Left ventricle myocardium superior (tissue), 1 donor: ENCODE measurements around the gene GSX2. TPM values are rescaled to one million over a fixed set of nuclear protein-coding genes. Genes with fewer than 3 reads are reported as not detected.

ENCODE experiments used
- ATAC-seq: fragments of 200-7000 bp; cut with Tn5 transposase; one replicate; pipeline ENCODE4 v1.9.1; 2020; ENCODE audit warnings: mild to moderate bottlenecking, moderate library complexity
- DNase-seq: peaks from one replicate; pipeline ENCODE4 v3.0.0-alpha.2; 2020
- intact Hi-C: fragments of 100-400 bp; cut with micrococcal nuclease; formaldehyde crosslinking; loops from one replicate; pipeline ENCODE4 v1.11.0; 2022
- total RNA-seq: library from RNA; stranded (reverse); fragmentation: NEBNext Ultra II Directional; extraction: Animal tissue kit (Norgen Biotek cat#: 25700); gene quantifications from one replicate; pipeline ENCODE4 v1.2.1, GENCODE V29; 2021
- donor health status: DM: no; HTN: yes; CAD: no; lungs with severe emphysema.

Gene GSX2
- total RNA-seq, 1 donor from 2014 or later, result not detected

DNA sequence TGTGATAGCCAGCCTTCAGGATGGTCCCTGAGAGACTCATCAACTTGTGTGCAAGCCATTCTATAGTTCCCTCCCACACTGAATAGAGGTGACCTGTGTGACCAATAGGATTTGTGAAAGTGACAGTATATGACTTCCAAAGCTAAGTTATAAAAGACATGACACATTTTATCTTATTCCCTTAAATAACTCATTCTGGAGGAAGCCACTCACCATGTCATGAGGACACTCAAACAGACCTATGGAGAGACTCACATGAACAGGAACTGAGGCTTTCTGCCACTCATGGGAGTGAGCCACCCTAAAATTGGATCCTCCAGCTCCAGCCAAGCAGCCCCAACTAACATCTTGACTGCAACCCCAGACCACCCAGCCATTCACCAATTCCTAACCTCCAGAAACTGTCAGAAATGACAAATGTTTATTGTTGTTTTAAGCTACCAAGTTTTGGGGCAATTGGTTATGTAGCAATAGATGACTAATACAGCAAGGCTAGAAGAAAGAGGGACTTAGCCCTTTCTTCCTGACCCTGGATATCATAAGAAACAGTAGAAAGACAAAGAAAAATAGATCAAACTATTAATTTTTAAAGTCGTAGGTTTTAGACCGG lies 26.6 kb upstream of the GSX2 start:
- DNase-seq (no peak), ATAC-seq (no peak)
- intact Hi-C loops, result no loop called here

DNA sequence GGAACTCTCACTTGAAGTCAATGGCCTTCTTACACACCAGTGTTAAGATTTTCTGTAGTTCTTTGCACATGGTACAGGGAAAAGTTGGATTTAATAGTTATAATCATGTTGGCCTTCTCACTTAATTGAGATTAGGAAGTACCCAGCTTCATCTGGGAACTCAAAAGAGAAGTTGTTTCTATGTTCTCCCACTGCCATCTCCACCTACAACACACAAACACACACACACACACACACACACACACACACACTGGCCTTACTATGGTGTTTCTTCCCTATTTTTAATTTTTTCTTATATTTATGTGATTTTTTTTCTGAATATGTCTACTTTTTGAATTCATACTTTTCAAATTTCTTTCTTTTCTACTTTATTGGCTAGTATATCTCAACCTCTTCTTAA lies 25.6 kb upstream of the GSX2 start:
- no peak for ATAC-seq
- intact Hi-C loops, result no loop called here

DNA sequence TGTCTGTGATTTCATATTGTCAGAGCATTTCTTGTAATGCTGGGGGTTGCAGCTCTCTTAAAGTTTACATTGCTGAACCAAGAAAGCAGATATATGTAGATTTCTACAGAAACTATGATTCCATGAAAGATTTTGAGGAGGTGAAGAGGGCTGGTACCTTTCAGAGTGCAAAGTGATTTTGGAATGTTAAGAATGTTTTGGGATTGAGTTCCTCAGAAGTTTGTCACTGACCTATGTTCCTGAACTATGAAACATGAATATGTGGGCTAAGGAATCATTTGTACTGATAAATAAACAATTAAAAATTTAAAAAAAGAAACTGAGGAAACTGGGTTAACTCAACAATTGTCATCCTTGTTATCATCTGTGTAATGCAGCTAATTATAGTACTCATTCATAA lies 23.3 kb upstream of the GSX2 start:
- intact Hi-C loops, result no loop called here
- no peak for DNase-seq
- no peak for ATAC-seq

More for the DNA sequence above, 25.6 kb upstream of the GSX2 start:
- DNase-seq, result no peak

DNA sequence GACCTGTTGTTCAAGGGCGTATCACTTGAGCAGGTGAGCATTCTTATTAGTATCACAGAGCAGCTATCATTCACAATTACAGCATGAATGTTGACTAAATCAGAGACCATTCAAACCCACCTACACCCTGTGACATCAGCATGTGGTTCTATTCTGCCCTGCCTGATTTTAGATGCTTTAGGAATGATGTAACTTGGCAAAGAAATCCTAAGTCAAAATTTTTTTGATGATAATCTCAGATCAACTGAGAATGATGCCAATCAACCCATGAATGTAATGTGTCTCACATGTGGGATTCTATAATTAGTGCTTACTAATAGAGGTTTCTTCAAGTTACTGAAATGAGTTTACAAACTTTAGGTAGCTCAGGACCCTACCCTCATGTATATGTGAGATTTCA lies 22.2 kb upstream of the GSX2 start:
- no peak for ATAC-seq
- no peak for DNase-seq
- intact Hi-C loops, result no loop called here

DNA sequence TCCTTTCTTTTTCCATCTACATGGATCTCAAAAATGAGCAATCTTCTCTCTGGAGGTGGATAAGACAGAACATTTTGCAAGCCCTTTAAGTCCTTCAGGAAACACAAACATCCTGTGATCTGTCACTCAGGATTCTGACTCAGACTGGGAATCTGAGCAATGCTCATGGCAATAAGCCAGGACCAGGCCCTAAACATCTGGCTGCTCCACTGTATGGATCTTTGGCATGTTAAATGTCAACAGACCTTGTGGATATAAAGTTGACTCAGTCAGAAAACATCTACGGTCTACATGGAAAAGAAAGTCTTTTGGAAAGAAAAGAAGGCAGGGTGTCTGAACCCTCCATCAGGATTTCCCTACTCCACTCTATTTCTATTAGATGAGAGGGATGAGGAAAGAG lies 17.8 kb upstream of the GSX2 start:
- intact Hi-C loops, result no loop called here

DNA sequence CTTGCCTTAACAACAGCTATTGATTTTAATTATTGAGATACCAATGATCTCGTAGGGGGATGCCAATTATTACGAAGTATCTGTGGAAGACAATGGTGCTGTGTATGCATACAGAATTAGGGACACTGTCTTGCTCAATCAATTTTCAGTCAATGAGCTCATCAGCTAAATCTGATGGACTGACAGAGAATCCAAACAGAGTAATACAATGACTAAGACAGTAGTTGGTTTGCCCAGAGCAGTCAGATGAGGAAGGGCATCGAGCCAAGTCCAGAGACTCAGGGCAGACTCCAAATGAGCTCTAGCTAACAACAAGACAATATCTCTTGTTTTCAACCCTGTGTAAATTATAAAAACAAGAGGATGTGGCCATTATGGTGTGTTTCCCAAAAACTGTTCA lies 14.7 kb upstream of the GSX2 start:
- ATAC-seq (peak; percentile 77), DNase-seq (no peak)
- intact Hi-C loops, result no loop called here

More for the DNA sequence above, 17.8 kb upstream of the GSX2 start:
- DNase-seq (no peak), ATAC-seq (peak; percentile 55)

DNA sequence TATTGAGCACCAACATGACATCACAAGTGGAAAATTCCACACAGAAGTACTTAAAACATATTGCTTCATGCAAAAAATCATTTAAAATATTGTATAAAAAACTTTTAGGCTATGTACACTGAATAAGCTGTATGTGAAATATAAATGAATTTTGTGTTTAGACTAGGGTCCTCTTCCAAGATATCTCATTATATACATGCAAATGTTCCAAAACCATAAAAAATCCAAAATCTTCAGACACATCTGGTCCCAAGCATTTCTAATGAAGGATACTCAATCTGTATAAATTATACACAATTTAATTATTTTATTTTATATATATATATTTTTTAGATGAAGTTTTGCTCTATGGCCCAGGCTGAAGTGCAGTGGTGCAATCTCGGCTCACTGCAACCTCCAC lies 10.1 kb upstream of the GSX2 start:
- intact Hi-C loops, result no loop called here
- ATAC-seq (no peak), DNase-seq (no peak)

DNA sequence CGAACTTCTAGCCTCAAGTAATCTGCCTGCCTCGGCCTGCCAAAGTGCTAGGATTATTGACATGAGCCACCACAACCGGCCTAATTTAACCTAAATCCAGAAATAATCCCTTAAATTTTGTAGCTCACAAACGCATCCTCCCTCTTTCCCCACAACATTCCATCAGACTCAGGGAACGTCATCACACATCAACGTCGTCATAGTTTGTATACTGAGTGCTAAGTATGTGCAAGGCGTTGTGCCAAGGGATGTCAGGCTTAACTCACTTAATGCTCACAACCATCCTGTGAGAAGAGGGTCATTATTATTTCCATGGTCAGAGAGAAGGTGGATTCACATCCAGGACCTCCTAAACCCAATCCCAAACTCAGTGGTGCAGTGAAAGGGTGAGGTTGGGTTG lies 9.6 kb upstream of the GSX2 start:
- intact Hi-C loops, result no loop called here
- ATAC-seq (no peak), DNase-seq (no peak)

DNA sequence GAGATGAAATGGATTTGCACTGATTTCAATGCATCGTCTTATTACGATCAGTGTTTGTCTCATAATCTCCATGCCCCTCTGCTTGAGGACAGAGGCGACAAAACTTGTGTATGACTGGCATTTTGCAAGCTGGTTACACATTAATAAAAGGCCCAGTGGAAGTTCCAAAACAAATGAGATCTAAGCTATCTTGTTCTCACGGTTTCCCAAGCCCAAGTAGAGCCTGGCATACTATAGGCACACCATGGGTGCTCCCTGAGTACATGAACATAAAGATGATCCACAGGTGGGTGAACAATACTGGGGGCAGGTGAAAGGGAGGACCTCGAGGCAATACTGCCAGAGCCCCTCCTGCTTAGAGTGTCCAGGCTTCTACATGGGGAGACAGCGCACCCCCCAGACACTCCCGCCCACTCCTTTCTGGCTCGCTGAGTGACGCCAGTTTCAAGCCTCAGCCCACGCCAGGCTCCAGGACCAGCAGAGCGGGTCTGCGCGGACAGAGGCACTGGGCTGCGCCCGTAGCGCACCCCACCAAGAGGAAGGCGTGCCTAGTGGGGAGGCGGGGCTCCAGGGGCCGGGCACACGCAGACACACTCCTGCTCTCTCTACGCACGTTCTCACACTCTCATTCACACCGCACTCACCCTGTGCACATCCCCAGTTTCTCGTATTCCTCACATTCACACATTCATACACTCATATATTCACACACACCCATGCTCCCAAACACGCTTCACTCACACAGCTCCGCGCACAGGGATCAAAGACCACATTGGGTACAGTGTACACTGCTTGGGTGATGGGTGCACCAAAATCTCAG lies 8.9 kb upstream of the GSX2 start:
- DNase-seq, result peak; percentile 68
- intact Hi-C loops, result no loop called here
- peak; percentile 90 for ATAC-seq

DNA sequence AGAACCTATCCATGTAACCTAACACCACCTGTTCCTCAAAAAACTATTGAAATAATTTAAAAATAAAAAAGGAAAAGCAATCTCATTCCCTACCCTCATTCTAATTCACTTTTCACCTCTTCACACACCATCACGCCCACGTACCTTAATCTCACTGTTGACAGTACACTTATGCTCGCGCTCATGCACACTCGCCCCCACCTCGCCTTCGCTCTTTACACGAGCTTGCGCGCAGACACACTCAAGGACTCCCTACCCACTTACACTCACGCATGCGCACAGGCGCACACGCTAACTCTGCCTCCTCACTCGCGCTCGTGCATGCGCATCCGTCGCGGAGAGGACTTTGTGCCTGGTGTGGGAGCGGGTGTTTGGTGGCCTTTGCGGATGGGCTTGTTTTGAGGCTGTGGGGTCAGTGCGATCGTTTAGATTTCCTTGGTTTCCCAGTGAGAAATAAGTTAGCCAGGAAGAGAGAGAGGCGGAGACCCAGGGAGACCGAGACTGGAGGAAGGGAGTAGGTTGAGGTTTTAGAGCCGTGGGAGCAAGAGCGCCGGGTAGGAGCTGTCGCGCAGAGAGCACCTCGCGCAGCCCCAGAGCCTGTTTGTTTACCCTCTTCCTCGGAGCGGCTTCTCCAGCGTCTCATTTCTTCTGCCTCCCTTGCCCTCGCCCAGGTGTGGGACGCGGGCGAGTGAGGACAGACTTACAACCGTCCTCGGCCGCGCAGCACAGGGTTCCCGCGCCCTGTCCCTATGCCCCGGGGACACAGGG lies 8.1 kb upstream of the GSX2 start:
- peak; percentile 97 for ATAC-seq

DNA sequence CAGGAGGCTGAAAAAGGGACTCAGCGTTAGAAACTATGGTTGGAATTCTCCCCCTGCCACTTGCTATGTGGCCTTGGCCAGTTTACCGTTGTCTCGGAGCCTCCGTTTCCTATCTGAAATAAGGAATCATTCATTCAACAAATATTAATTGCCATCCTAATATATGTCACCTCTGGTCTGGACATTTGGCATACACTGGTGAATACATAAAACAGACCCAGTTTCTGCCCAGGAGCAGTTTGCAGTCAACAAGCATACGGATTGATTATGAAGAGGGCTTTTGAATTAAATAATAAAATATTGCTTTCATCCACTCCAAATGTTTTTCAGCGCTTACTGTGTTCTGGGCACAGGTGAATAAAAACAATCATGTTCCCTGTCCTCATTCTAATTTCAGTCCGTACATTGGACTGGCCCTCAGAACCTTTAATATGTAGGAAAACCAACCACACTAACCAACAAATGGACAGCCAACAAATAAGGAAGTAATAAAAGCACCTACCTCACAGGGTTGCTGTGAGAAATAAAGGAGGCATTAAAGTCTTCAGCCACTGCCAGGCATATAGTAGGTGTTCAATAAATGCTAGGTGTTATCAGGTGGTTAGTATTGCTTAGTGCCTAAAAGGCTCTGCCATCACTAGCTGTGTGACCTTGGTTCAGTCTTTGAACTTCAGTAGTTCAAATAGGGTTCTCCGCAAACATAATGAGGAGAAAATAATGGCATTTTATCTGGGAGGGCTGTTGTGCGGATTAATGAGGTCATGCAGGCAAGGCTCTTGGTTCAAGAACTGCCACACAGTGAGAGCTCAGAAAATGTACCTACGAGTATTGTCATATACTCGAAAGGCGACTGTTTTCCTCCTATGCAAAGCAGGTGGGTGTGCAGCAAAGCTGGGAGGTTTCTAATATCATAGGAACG lies 7.3 kb upstream of the GSX2 start:
- intact Hi-C loops, result no loop called here
- ATAC-seq (no peak), DNase-seq (no peak)

More for the DNA sequence above, 8.1 kb upstream of the GSX2 start:
- intact Hi-C loops, result no loop called here
- DNase-seq, result peak; percentile 92

DNA sequence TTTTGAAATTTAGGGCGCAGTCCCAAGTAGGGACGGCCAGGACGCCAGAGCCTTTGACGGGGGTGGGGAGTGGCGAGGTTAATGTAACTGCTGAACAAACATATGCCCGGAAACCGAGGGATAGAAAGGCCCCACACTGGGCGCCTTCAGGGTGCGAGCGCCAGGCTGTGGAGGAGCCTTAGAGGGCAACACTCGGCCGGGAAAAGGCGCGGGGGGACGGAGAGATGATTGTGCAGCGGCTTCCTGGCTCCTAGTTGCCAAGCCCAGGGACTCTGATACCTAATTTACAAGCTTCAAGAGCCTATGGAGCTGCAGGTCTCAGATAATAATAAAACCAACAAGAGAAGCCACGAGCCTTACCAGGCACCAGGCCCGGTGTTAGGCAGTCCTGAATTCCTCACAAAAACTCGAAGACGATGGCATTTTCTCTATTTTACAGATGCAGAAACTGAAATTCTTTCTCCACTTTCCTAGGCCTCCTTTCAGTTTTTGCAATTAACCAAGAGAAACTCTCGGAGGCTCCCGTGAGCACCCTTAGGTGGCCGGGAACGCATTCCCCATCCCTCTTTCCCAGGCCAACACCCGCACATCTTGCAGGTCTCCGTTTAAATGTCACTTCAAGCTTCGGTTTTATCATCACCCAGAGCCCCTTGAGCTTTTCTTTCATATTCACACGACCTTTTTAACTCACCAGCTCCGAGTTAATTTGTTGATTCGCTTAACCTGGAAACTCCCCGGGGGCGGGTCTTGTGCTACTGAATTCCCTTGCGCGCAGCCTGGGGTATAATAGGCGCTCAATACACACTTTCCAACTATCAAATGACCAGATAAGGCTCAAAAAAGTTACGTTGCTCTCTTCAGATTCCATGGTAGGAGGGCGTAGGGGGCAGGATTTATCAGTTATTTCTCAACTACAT lies 6.4 kb upstream of the GSX2 start:
- DNase-seq (no peak), ATAC-seq (no peak)
- intact Hi-C loops, result no loop called here

DNA sequence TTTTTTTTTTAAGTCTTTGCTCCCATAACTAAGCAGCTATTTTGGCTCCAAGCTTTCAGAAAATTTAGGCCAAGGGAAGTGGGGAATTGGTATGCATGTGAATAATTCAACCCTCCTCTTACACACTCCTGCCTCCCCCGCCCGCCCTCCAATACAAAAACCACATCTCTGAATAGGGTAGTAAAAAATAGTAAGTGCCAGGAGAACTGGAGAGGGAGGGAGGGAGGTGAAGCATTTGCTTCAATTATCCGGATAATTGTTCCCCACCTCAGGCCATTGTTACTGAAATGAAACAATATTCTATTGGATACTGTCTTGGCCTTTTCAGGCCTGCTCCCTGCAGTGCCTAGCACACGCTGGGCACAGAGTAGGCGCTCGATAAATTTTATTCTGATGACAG lies 5.5 kb upstream of the GSX2 start:
- DNase-seq (no peak), ATAC-seq (no peak)
- intact Hi-C loops, result no loop called here

DNA sequence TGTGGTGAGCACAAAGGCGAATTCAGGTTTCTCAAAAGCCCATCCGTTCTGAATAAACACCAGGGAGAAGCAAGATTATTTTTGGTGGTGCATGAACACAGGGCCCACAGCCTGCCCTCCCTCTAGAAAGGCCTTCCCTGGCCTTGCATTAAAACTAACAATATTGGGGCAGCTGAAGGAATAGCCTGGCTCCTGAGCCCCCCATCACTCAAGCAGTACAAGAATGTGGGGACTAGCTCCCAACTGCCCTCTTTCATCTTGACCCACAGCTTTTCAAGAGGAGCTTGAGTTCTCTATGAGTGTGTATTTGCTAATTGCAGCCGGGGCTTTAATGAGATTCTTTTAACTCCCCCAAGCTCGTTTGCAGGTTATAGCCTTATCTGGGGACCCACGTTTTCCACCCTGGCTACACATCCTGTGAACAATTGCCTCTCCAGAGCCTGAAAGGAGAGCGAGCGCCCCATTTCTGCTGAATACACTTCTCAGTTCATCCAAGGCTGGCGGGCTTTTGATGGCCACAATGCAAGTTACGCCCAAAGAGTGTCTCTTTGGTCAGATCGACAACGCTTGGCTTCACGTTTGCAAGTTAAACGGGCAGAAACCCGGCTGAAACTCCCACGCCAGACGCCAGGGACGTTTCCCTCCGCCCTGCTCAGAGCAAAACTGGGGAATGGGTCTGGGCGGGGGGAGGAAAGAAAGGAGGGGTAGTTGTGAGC lies 4.7 kb upstream of the GSX2 start:
- intact Hi-C loops, result no loop called here
- no peak for DNase-seq
- ATAC-seq, result no peak

DNA sequence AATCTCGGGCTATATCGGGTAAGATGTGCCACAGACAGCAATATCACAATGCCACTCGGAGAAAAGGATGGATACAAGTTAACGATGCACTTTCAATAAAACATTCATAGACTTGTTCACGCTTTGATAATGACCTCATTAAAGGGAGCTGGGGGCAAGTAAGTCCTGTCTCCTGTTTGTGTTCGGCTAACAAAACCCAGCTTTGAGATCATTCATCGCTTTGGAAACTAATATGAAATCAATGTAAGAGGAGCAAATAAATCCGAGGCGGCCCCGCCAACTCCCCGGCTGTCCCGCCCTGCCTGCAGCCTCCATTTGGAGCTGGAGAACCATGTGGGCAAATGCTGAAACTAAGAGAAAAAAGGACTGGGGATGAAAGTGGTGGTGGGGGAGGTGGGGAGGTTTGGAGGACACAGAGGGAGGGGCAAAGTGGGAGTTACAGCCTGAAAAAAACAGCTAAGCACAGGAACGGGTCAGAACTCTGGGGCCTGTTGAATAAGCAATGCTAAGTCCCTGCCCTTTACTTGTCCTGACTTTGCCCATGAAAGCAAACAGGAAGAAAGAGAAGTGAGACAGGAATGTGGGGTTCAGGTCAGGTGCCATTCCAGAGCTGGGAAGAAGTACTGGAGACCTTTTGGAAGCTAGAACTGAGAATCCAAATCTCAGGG lies 3.5 kb upstream of the GSX2 start:
- ATAC-seq (no peak), DNase-seq (no peak)

DNA sequence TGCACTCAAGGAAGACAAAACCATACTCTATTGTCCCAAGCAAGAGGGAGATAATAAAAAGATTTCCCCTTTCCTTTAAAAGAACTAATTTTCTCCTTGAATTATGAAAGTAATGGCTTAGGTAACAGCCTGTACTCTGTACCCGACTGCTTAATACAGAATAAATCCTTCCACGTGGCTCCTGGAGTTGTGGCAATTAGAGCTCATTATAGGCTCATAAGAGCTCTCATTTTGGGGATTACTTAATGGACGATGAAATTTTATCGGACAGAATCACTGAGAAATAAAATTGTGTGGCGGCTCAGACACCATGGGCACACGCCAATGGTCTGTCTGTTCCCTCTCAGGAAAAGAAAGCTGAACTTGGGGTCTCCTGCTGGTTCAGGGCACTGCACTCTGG lies 2.8 kb upstream of the GSX2 start:
- intact Hi-C loops, result no loop called here
- ATAC-seq, result no peak
- no peak for DNase-seq

More for the DNA sequence above, 3.5 kb upstream of the GSX2 start:
- intact Hi-C loops, result no loop called here

DNA sequence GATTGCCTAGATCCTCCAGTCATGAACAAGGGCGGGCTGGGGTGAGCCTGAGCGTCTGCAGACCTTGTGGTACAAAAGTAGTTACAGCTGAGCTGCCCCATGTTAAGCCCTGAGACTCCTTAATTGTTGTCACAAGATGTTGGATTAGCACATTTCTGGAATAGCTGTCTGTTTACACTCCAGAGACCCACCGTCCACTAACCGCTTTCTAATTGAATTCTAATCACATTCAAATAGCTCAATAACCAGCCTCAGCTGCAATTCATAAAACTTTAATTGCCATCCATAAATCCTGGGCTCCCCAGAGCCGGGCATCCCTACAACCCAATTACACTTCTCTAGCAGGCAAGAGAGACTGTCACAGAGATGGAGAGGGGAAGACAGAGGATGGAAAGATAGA lies 1.6 kb upstream of the GSX2 start:
- DNase-seq, result no peak
- intact Hi-C loops, result no loop called here
- ATAC-seq, result no peak
